NB4 (cell line): ENCODE results near the gene NPIPA2.
"Not testable (repeated sequence)": the region's sequence is repeated elsewhere in the genome, so short reads cannot be mapped to it uniquely, and the experiment has no call there.

Experiments
- POLR2A ChIP-seq: IDR thresholded peaks from 2 replicates; pipeline ENCODE4 v1.6.1; 2011; ENCODE audit warnings: mild to moderate bottlenecking; ENCODE audit not compliant: insufficient read length; ENCODE audit errors: extremely low read depth
- TF ChIP-seq, protein P1 (sequence below): IDR thresholded peaks from one replicate; pipeline ENCODE4 v1.5.1; 2012; ENCODE audit warnings: low read depth, low read length
- TF ChIP-seq, protein P2 (sequence below): IDR thresholded peaks from 2 replicates; pipeline ENCODE4 v1.6.1; 2011; ENCODE audit warnings: low read depth, low read length

DNA sequence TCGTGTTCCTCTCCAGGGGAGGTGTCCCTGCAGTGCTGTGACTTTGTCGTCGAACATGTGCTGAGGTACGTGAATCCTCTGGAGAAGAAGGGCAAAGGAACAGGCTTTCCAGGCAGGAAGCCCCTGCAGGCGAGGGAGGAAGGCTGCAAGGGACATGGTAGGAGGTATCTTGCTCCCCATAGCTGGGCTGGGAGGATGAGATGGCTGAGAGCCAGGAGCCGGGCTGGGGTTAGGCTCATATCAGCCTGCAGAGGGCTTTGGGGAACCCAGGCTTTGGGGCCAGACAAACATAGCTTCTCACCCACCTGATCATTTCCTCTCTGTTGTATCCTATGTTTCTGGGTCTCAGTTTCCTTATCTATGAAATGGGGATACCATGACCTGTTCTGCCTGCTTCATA lies 34.4 kb downstream of the NPIPA2 start:
- TF ChIP-seq, protein P1, sequence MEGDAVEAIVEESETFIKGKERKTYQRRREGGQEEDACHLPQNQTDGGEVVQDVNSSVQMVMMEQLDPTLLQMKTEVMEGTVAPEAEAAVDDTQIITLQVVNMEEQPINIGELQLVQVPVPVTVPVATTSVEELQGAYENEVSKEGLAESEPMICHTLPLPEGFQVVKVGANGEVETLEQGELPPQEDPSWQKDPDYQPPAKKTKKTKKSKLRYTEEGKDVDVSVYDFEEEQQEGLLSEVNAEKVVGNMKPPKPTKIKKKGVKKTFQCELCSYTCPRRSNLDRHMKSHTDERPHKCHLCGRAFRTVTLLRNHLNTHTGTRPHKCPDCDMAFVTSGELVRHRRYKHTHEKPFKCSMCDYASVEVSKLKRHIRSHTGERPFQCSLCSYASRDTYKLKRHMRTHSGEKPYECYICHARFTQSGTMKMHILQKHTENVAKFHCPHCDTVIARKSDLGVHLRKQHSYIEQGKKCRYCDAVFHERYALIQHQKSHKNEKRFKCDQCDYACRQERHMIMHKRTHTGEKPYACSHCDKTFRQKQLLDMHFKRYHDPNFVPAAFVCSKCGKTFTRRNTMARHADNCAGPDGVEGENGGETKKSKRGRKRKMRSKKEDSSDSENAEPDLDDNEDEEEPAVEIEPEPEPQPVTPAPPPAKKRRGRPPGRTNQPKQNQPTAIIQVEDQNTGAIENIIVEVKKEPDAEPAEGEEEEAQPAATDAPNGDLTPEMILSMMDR, result not testable (repeated sequence)
- TF ChIP-seq POLR2A, result not testable (repeated sequence)
- TF ChIP-seq, protein P2, sequence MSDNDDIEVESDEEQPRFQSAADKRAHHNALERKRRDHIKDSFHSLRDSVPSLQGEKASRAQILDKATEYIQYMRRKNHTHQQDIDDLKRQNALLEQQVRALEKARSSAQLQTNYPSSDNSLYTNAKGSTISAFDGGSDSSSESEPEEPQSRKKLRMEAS, result not testable (repeated sequence)
